HG03442 (cell line): Measurements from ENCODE around the gene MRPL58.

Experiments
- ATAC-seq: cut with Tn5 transposase; IDR thresholded peaks from one replicate; pipeline ENCODE4 v1.9.1; 2021; ENCODE audit warnings: mild to moderate bottlenecking, moderate library complexity; ENCODE audit not compliant: unreplicated experiment

Gene MRPL58

GRCh38 chr17:75046407-75047289 lies 34.2 kb downstream of the MRPL58 start, which contains the start of the genes ATP5PD and KCTD2:
TSS of gene ATP5PD (minus strand) at chr17:75046969. CDS start at chr17:75042650, 4,319 bp downstream.
TSS of gene KCTD2 (plus strand) at chr17:75047225. CDS start at chr17:75047251, 26 bp downstream.
- ATAC-seq, result peak; percentile 92

DNA sequence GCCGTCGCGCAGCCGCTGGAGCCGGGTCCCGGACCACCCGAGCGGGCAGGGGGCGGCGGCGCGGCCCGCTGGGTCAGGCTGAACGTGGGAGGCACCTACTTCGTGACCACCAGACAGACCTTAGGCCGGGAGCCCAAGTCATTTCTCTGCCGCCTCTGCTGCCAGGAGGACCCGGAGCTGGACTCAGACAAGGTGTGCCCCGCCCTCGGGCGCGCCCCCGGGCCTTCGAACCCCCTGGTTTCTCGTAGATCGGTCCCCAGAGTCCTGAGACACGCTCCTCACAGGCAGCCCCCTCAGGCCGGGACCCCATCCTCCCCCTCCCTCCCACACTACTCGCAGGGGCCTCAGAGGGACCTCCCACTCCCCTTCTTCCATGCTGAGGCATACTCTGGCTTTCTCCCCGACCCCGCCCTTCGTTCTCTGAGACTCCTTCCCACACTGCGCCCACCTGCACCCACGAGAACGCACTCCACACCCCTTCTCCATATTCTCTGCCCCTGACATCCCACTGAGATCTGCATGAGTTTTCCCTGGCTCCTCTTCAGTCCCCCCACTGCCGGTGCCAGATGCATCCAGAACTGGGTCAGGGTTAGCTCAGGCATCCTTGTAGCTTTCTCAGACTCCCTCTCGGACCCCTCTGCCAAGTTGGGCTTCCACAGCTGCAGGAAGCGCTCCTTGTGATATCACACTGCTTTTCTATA lies 35.1 kb downstream of the MRPL58 start:
- peak; percentile 9 for ATAC-seq

GRCh38 chr17:75048249-75048878 lies 35.9 kb downstream of the MRPL58 start:
- no peak for ATAC-seq

- ATAC-seq, result no peak
Observed at GRCh38 chr17:75049057-75049456, 36.6 kb downstream of the MRPL58 start.

- ATAC-seq, result no peak
Observed at GRCh38 chr17:75049706-75050105, 37.2 kb downstream of the MRPL58 start.

GRCh38 chr17:75051941-75052340 lies 39.5 kb downstream of the MRPL58 start:
- ATAC-seq, result no peak

DNA sequence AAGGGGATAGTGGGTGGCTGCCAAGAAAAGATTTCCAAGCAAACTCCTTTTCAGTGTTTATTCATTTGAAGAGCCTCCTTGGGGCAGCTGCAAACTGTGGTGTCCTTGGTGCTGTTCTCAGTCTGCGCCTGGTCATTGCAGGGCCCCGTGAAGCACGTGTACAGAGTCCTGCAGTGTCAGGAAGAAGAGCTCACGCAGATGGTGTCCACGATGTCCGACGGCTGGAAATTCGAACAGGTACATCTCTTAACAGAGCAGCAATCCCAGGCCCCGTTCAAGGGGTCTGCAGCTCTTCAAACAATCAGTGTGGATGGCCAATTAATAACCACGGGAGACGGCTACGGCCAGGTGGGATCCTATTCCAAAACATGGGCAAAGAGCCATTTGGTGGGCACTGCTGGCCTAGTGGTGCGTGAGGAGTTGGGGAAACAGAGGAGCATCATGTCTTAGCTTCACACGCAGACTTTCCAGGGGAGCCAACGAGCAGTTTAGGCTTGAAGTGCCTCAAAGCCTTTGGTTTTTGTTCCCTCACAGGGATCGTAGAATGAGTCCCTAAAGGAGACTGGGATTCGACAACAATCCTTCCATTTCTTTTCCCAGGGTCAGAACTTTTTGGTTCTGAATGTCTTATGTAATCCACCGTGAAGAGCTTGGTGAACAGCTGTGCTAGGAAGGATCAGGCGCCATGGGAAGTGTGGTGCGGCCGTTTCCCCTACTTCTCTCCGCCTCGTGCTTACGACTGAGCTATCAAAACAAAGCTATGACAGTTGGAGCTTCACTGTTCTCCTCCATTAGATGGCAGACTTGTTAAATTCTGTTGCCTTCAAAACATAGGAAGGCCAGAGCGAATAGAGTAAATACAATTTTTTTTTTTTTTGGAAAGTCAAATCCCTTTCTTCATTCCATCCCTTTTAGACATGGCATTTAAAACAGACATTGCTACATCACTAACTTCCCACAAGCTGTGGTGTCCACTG lies 47.2 kb downstream of the MRPL58 start:
- ATAC-seq, result no peak

GRCh38 chr17:75060434-75061054 lies 48.1 kb downstream of the MRPL58 start:
- no peak for ATAC-seq

- ATAC-seq, result no peak
Observed at GRCh38 chr17:75061055-75061438, 48.6 kb downstream of the MRPL58 start.

DNA sequence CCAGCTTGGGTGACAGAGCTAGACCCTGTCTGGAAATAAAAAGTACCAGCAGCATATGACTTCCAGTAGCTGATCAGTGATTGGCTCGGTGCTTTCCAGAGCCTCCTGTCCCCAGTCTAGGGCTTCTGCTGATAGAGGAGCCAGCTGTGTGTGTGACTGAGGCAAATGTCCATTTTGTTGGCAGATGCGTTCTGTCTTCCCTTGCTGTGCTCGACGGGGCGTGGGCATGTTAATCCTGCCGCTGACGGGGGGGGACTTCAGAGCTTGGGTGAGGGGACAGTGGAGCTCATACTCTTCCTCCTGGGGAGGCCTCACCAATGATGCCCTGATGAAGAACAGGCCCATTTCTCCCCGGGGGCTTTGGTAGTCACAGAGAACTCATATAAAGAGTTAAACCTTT lies 49.1 kb downstream of the MRPL58 start:
- no peak for ATAC-seq

GRCh38 chr17:75063201-75063600 lies 50.7 kb downstream of the MRPL58 start:
- ATAC-seq, result no peak

- no peak for ATAC-seq
Observed at GRCh38 chr17:75063626-75064025, 51.2 kb downstream of the MRPL58 start.

GRCh38 chr17:75064040-75064439 lies 51.6 kb downstream of the MRPL58 start:
- ATAC-seq, result no peak

DNA sequence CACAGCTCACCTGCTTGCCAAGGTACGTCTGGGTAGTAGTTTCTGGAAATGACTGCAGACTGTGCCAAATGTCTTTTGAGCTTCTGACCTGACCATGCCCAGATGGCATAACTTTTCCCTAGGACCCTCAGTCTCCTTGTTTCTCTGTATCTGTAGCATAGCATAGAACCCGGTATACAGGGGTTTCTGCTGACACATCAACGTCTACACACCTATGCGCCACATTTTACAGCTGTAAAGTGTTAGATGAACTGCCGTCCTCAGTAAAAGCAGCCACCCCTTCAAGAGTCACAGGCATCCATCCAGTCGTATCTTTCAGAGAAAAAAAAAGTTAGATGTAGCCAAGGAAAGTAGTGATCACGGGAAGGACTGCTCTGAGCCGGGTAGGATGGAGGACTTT lies 52.0 kb downstream of the MRPL58 start:
- ATAC-seq, result no peak

DNA sequence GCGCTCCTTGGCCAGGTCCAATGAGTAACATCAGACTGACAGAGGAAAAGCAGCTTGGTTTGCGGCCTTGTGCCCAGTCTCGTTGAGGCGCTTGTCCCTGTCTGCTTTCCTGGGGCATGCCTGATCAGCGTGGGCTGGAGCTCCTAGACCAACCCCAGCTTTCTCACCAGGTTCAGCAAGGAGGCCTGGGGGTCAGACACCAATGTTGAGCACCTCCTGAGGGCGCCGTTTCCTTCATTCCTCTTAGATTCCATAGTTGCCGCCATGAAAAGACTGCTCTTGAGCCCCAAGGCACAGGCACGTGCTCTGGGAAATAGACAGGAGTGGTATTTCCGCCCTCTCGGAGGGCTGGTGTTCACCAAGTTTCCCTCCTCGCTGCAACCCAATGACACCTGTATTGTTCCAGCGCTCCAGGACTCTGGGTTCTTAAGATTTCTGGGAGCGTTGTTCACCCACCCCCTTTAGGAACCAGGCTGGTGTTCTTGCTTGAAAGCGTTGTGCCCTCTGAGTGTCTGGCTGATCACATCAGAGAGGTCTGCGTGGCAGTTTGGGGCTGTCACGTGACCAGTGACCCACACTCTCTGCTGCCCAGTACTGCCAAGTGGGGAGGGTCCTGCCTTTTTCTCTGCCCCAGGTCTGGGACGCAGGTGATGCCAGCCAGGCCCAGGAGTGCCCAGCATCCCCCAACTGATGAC lies 52.5 kb downstream of the MRPL58 start:
- no peak for ATAC-seq

- ATAC-seq, result no peak
Observed at GRCh38 chr17:75065562-75066151, 53.2 kb downstream of the MRPL58 start.

DNA sequence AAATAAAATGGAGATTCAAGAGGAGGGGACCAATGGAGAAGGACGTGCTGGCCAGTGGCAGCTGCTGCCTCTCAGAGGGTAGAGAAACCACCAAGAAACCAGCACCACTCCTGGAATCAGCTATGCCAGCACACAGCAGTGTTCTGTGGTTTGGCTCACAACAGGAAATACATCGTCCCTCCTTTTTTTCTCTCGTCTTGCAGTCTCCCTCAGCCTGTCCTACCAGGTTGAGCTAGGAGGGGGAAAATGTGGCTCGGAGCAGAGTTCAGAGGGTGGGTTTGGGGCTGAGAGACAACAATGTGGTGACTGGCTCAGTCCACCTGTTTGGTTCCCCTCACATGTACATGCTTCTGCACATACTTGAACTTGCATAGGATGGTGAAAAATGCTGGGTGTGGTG lies 55.4 kb downstream of the MRPL58 start:
- ATAC-seq, result no peak

DNA sequence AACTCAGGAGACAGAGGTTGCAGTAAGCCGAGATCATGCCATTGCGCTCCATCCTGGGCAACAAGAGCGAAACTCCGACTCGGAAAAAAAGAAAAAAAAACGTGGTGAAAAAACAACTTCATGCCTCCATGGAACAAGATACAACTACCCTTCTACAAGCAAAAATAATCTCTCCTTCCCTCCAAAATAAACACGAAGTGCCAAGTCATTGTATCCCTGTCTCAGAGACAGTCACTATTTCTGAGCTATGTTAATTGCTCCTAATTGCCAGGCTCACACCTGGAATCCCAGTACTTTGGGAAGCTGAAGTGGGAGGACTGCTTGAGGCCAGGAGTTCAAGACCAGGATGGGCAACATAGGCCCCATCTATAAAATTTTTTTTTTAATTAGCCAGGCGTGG lies 56.3 kb downstream of the MRPL58 start:
- no peak for ATAC-seq

DNA sequence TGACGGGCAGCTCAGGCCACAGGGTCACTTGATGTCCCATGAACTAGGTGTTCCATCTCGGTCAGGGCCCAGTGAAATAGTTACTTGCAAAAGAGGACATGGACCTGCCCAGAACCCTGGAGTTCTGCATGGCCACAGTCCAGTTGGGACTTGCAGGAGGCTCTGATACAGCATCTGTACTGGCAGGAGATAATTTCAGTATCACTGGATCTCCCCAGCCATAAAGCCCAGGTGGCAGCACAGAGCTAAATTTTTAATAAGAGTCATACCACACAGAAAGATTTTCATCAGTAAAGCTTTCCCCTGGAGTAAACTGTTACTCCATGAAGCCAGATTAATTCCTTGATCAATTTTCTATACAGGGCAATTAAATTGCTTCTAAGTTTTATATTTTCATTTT lies 57.3 kb downstream of the MRPL58 start:
- no peak for ATAC-seq
